SK-N-SH (cell line): Measurements from ENCODE around the gene RUFY3. TPM values are rescaled to one million over a fixed set of nuclear protein-coding genes. Genes with fewer than 3 reads are reported as not detected.

Experiments used
- CTCF ChIA-PET: fragments of 300-600, 350-600 bp; formaldehyde crosslinking; extraction: SDS; loops from one replicate; lab custom pipeline; 2021; lab: Yijun Ruan, JAX
- POLR2A ChIA-PET: fragments of 350-600 bp; sonication (Branson Sonifier 250); formaldehyde crosslinking; extraction: SDS; loops from one replicate; lab custom pipeline; 2020; ENCODE audit warnings: antibody characterized with exemption, inconsistent platforms; lab: Yijun Ruan, JAX
- DNase-seq: peaks from one replicate; pipeline ENCODE4 v3.0.0; 2012
- H2AFZ ChIP-seq: fragments of 200-600 bp; sonication (generic); 2 replicates; pipeline ENCODE4 v1.8.1; 2016; ENCODE audit warnings: antibody characterized with exemption, mild to moderate bottlenecking, low read depth
- H3F3A ChIP-seq: fragments of 200-600 bp; sonication (generic); replicated peaks from 2 replicates; pipeline ENCODE3; 2016; ENCODE audit warnings: antibody characterized with exemption, mild to moderate bottlenecking; ENCODE audit not compliant: insufficient read depth
- H3K27ac ChIP-seq, 2 experiments: fragments of 200-500 bp in 1 of 2; fragments of 200-600 bp in 1 of 2; sonication (Bioruptor generic) in 1 of 2; sonication (generic), shearing (Covaris generic) in 1 of 2; 2 replicates each; pipeline versions ENCODE4 v1.5.1 to v1.6.1; 2014 to 2016; ENCODE audit warnings: low read depth in 2 of 2, inconsistent platforms in 1 of 2, low read length in 1 of 2, mild to moderate bottlenecking in 1 of 2, mixed read lengths in 1 of 2
- H3K27me3 ChIP-seq: fragments of 200-600 bp; sonication (generic), shearing (Covaris generic); 2 replicates; pipeline ENCODE4 v1.6.1; 2016; ENCODE audit warnings: mixed run types; ENCODE audit not compliant: insufficient read depth
- H3K36me3 ChIP-seq, 2 experiments: fragments of 200-500 bp in 1 of 2; fragments of 200-600 bp in 1 of 2; sonication (Bioruptor generic) in 1 of 2; sonication (generic) in 1 of 2; replicated peaks in 1 of 2; 2 replicates each; pipeline versions ENCODE3 to v1.5.1; 2014 to 2016; ENCODE audit warnings: low read length in 1 of 2, mild to moderate bottlenecking in 1 of 2; ENCODE audit not compliant: insufficient read depth in 2 of 2, control insufficient read depth in 1 of 2
- H3K4me1 ChIP-seq, 2 experiments: fragments of 200-500 bp in 1 of 2; fragments of 200-600 bp in 1 of 2; sonication (Bioruptor generic) in 1 of 2; sonication (generic), shearing (Covaris generic) in 1 of 2; 2 replicates each; pipeline versions ENCODE4 v1.5.1 to v1.6.1; 2014 to 2016; ENCODE audit warnings: low read depth in 1 of 2, low read length in 1 of 2, mixed run types in 1 of 2; ENCODE audit not compliant: insufficient read depth in 2 of 2, control insufficient read depth in 1 of 2
- H3K4me2 ChIP-seq: fragments of 200-600 bp; sonication (generic), shearing (Covaris generic); 2 replicates; pipeline ENCODE4 v1.6.1; 2017; ENCODE audit warnings: mixed run types
- H3K4me3 ChIP-seq, 2 experiments: fragments of 200-500 bp in 1 of 2; fragments of 200-600 bp in 1 of 2; sonication (Bioruptor generic) in 1 of 2; sonication (generic), shearing (Covaris generic) in 1 of 2; 2 replicates each; pipeline versions ENCODE4 v1.5.1 to v1.8.1; 2014 to 2016; ENCODE audit warnings: low read depth in 2 of 2, inconsistent platforms in 1 of 2, low read length in 1 of 2, mild to moderate bottlenecking in 1 of 2, mixed read lengths in 1 of 2, moderate library complexity in 1 of 2
- H3K79me2 ChIP-seq: fragments of 200-600 bp; sonication (generic); 2 replicates; pipeline ENCODE4 v1.8.1; 2017; ENCODE audit warnings: mild to moderate bottlenecking; ENCODE audit not compliant: insufficient read depth
- H3K9ac ChIP-seq: fragments of 200-600 bp; sonication (generic); 2 replicates; pipeline ENCODE4 v1.6.1; 2017; ENCODE audit warnings: mixed run types
- H3K9me2 ChIP-seq: fragments of 200-600 bp; sonication (generic); 2 replicates; pipeline ENCODE4 v1.6.1; 2017; ENCODE audit warnings: mixed run types
- H3K9me3 ChIP-seq: fragments of 200-600 bp; sonication (generic); 2 replicates; pipeline ENCODE4 v1.6.1; 2017; ENCODE audit warnings: mixed run types, mild to moderate bottlenecking, moderate library complexity
- H4K20me1 ChIP-seq: fragments of 200-600 bp; sonication (generic); 2 replicates; pipeline ENCODE4 v1.6.1; 2017; ENCODE audit warnings: mild to moderate bottlenecking, mixed run types; ENCODE audit not compliant: insufficient read depth
- CHD2 ChIP-seq: fragments of 150-350 bp; IDR thresholded peaks from 2 replicates; pipeline ENCODE4 v1.6.1; 2018; ENCODE audit warnings: low read length; ENCODE audit not compliant: partially characterized antibody
- CTCF ChIP-seq: fragments of 200-600 bp; sonication (generic); IDR thresholded peaks from 2 replicates; pipeline ENCODE4 v1.6.1; 2017; ENCODE audit warnings: antibody characterized with exemption, mild to moderate bottlenecking, moderate library complexity
- EP300 ChIP-seq, 2 experiments: IDR thresholded peaks; 2 replicates each; pipeline versions ENCODE4 v1.4.0 to v1.6.1; 2012; ENCODE audit warnings: borderline replicate concordance in 1 of 2, low read depth in 1 of 2, low read length in 1 of 2
- EZH2phosphoT487 ChIP-seq: fragments of 200-600 bp; sonication (generic); IDR thresholded peaks from 2 replicates; pipeline ENCODE4 v1.6.1; 2017; ENCODE audit warnings: low read depth, mixed run types, mild to moderate bottlenecking, antibody characterized with exemption, moderate library complexity, borderline replicate concordance
- FOSL2 ChIP-seq: IDR thresholded peaks from 2 replicates; pipeline ENCODE4 v1.4.0; 2012; ENCODE audit warnings: low read depth, mild to moderate bottlenecking, moderate library complexity, borderline replicate concordance
- FOXM1 ChIP-seq: IDR thresholded peaks from 2 replicates; pipeline ENCODE4 v1.4.0; 2012; ENCODE audit warnings: low read depth, mild to moderate bottlenecking
- GABPA ChIP-seq: IDR thresholded peaks from 2 replicates; pipeline ENCODE4 v1.4.0; 2012; ENCODE audit warnings: low read depth, mild to moderate bottlenecking
- GATA2 ChIP-seq: sonication (generic); formaldehyde crosslinking; IDR thresholded peaks from 2 replicates; pipeline ENCODE4 v1.5.0; 2020; ENCODE audit warnings: mild to moderate bottlenecking, missing genetic modification reagents
- JUND ChIP-seq: IDR thresholded peaks from 2 replicates; pipeline ENCODE4 v1.4.0; 2012
- MEF2A ChIP-seq: IDR thresholded peaks from 2 replicates; pipeline ENCODE4 v1.4.0; 2012; ENCODE audit warnings: low read depth, borderline replicate concordance
- MXI1 ChIP-seq: IDR thresholded peaks from 2 replicates; pipeline ENCODE4 v1.6.1; 2012; ENCODE audit warnings: mild to moderate bottlenecking, low read depth, low read length, improper control_type of control experiment
- NFIC ChIP-seq: IDR thresholded peaks from 2 replicates; pipeline ENCODE4 v1.4.0; 2012; ENCODE audit warnings: borderline replicate concordance
- NRF1 ChIP-seq: IDR thresholded peaks from 2 replicates; pipeline ENCODE4 v1.6.1; 2012; ENCODE audit warnings: low read depth, mild to moderate bottlenecking, low read length
- RAD21 ChIP-seq: IDR thresholded peaks from 2 replicates; pipeline ENCODE4 v1.6.1; 2012; ENCODE audit warnings: mild to moderate bottlenecking, low read length
- RFX5 ChIP-seq: IDR thresholded peaks from 2 replicates; pipeline ENCODE4 v1.6.1; 2012; ENCODE audit warnings: mild to moderate bottlenecking, improper control_type of control experiment, low read length
- RXRA ChIP-seq: IDR thresholded peaks from 2 replicates; pipeline ENCODE4 v1.4.0; 2012; ENCODE audit warnings: low read depth, mild to moderate bottlenecking, borderline replicate concordance
- SMC3 ChIP-seq: IDR thresholded peaks from 2 replicates; pipeline ENCODE4 v1.6.1; 2012; ENCODE audit warnings: low read depth, low read length, improper control_type of control experiment
- TAF1 ChIP-seq: IDR thresholded peaks from 2 replicates; pipeline ENCODE4 v1.6.1; 2012; ENCODE audit warnings: low read depth, mild to moderate bottlenecking, low read length, moderate library complexity, borderline replicate concordance
- TEAD4 ChIP-seq: IDR thresholded peaks from 2 replicates; pipeline ENCODE4 v1.4.0; 2012; ENCODE audit warnings: mild to moderate bottlenecking, borderline replicate concordance; ENCODE audit not compliant: insufficient read depth
- USF1 ChIP-seq: IDR thresholded peaks from 2 replicates; pipeline ENCODE4 v1.4.0; 2012; ENCODE audit warnings: low read depth, borderline replicate concordance
- USF2 ChIP-seq: fragments of 150-350 bp; IDR thresholded peaks from 2 replicates; pipeline ENCODE4 v1.6.1; 2017; ENCODE audit warnings: antibody characterized with exemption, low read length, low read depth, borderline replicate concordance
- YY1 ChIP-seq: IDR thresholded peaks from 2 replicates; pipeline ENCODE4 v1.4.0; 2012; ENCODE audit warnings: low read depth, mild to moderate bottlenecking
- WGBS: methylation state at CpG from one replicate; pipeline ENCODE4 v1.1.6; 2017; ENCODE audit warnings: low lambda C conversion rate; 5-methylcytosine and 5-hydroxymethylcytosine counted together
- polyA plus RNA-seq, 3 experiments: library from polyadenylated mRNA; depleted of rRNA; stranded (reverse); fragments of >200 nt; gene quantifications; 2 replicates each; pipeline ENCODE4 v1.2.3, GENCODE V29; 2012
- TF ChIP-seq, protein P1 (sequence below): IDR thresholded peaks from 2 replicates; pipeline ENCODE4; 2012

Gene RUFY3
- polyA plus RNA-seq, 1 of the 3 experiments (the other 2 are of a cell fraction), result 22.8 TPM

- Histone ChIP-seq H2AFZ (no peak overlapping the region), H3K79me2 (peaks cover 14% of the 10 kb centered on the region), H3K9ac (no peak overlapping the region), H3K4me2 (no peak overlapping the region), H3K4me3 (no peak overlapping the region), H3K9me3 (no peaks in the 10 kb centered on the region), H3F3A (peaks cover 5% of the 10 kb centered on the region), H3K9me2 (no peaks in the 10 kb centered on the region), H3K27me3 (no peaks in the 10 kb centered on the region), H4K20me1 (peaks cover 10% of the 10 kb centered on the region), H3K36me3 (no peaks in the 10 kb centered on the region)
- POLR2A ChIA-PET, result no interaction called here
- WGBS, result 89% methylated on average over 6 of the region's 6 CpGs
- CTCF ChIA-PET, result interaction anchor here (1.1 kb wide), 1 partner anchor 9 kb away, joined by 3 read pairs; no protein-coding TSS in a partner anchor
- DNase-seq, result no peak
- TF ChIP-seq CTCF (no peak), RFX5 (no peak), EZH2phosphoT487 (no peak), MXI1 (no peak), TEAD4 (no peak), NFIC (no peak), SMC3 (no peak), MEF2A (no peak)
- TF ChIP-seq, protein P1, sequence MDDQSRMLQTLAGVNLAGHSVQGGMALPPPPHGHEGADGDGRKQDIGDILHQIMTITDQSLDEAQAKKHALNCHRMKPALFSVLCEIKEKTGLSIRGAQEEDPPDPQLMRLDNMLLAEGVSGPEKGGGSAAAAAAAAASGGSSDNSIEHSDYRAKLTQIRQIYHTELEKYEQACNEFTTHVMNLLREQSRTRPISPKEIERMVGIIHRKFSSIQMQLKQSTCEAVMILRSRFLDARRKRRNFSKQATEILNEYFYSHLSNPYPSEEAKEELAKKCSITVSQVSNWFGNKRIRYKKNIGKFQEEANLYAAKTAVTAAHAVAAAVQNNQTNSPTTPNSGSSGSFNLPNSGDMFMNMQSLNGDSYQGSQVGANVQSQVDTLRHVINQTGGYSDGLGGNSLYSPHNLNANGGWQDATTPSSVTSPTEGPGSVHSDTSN, result no peak
- TF ChIP-seq, all 33 proteins: peak for 0
- Histone ChIP-seq H3K4me1 (no peaks in the 10 kb centered on the region), H3K27ac (no peak overlapping the region)
These were observed 121.1 kb downstream of the RUFY3 start for GRCh38 chr4:70842761-70843435.

GRCh38 chr4:70844180-70844579 is 122.4 kb downstream of the RUFY3 start:
- Histone ChIP-seq H4K20me1 (no peaks in the 10 kb centered on the region; the same call in 1 of the 2 replicates), H3K27ac (no peak overlapping the region), H3K9ac (no peak overlapping the region), H3K27me3 (no peaks in the 10 kb centered on the region), H3K4me1 (no peaks in the 10 kb centered on the region), H3K36me3 (no peaks in the 10 kb centered on the region), H3F3A (no peaks in the 10 kb centered on the region), H3K79me2 (peaks cover 1% of the 10 kb centered on the region; the same call in 1 of the 2 replicates), H3K9me2 (no peaks in the 10 kb centered on the region), H3K9me3 (no peaks in the 10 kb centered on the region), H3K4me2 (no peak overlapping the region), H3K4me3 (no peak overlapping the region), H2AFZ (no peak overlapping the region)
- ChIA-PET CTCF (no interaction called here), POLR2A (no interaction called here)
- WGBS, result 92% methylated on average over 9 of the region's 9 CpGs
- DNase-seq, result no peak
- TF ChIP-seq CHD2 (no peak), YY1 (no peak), RFX5 (no peak), JUND (no peak), SMC3 (no peak), RAD21 (no peak), NRF1 (no peak), TAF1 (no peak), FOXM1 (no peak), RXRA (no peak), TEAD4 (no peak), FOSL2 (no peak), GATA2 (CRISPR knock-in tag) (no peak), USF1 (no peak), GABPA (no peak), EP300 (IDR thresholded peaks at IDR 0.05; ENCODE audit: borderline replicate concordance in 1 of 2, low read depth in 1 of 2, low read length in 1 of 2) (no peak), USF2 (no peak)
